ENCODE data around the gene CISH. TPM values are rescaled to one million over a fixed set of nuclear protein-coding genes. Genes with fewer than 3 reads are reported as not detected.

The CISH gene
- total and polyA plus RNA-seq, 10 of the 15 experiments (the other 5 are each of a cell fraction or from before 2014, with no cell fraction given), result 0.21 to 4.4 (median 1.8) TPM

DNA sequence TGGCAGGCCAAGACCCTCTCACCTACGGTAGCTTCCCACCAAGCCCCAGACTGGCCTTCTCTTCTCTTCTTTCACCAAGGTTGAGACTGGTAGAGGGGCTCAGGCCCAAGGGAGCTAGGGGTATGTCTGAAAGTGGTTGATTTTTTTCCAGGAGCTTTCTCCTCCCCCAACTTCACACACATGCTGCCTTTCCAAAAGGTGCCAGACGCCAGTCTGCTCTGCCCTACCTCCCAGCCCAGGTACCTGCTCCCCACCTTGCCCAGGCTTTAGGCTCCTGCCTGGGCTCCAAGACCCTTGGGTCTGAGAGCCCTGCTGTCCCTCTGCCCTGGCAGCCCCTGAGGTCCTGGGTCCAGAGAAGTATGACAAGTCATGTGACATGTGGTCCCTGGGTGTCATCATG is 33.8 kb upstream of the CISH start:
- WGBS (ENCODE audit: insufficient coverage, insufficient replicate concordance, low lambda C conversion rate, missing lambda C conversion rate), result 94% methylated on average over 2 of the region's 2 CpGs

GRCh38 chr3:50644561-50644960 is 33.0 kb upstream of the CISH start:
- no peaks in the 10 kb centered on the region for H3K79me2 ChIP-seq (ENCODE audit: control insufficient read depth, insufficient read depth, low read length)
- no peak for FAIRE-seq
- in situ Hi-C loops (cut with MboI), result no loop called here
- no peak overlapping the region for H3K4me3 ChIP-seq
- H2AFZ ChIP-seq (ENCODE audit: control insufficient read depth, low read depth, low read length), result no peak overlapping the region
- no peaks in the 10 kb centered on the region; the same call in 1 of the 2 replicates for H4K20me1 ChIP-seq (ENCODE audit: control insufficient read depth, insufficient read depth)
- H3K4me1 ChIP-seq (ENCODE audit: control insufficient read depth, insufficient read depth, low read length), result no peaks in the 10 kb centered on the region
- intact Hi-C loops (cut with micrococcal nuclease; ENCODE audit: unreplicated experiment), result no loop called here
- no peaks in the 10 kb centered on the region for H3K9me3 ChIP-seq (replicated peaks; ENCODE audit: control insufficient read depth, insufficient read depth, low read length)
- ATAC-seq, result no peak
- no peak overlapping the region for H3K9ac ChIP-seq (ENCODE audit: control insufficient read depth, insufficient read depth, low read length)
- RAD21 ChIA-PET (ENCODE audit: unreplicated experiment), result no interaction called here
- H3K27me3 ChIP-seq (replicated peaks in 1 of 2; ENCODE audit: control insufficient read depth in 2 of 2, insufficient read depth in 2 of 2, low read length in 1 of 2), result no peaks in the 10 kb centered on the region
- peaks cover 5 to 18% of the 10 kb centered on the region in 2 experiments; a peak in 3 of 4 replicates for H3K36me3 ChIP-seq (ENCODE audit: control insufficient read depth in 2 of 2, insufficient read depth in 2 of 2, low read length in 1 of 2)
- SMC1A ChIA-PET (ENCODE audit: uncharacterized antibody, unreplicated experiment), result no interaction called here
- no TSS peak for BruUV-seq (replicated peaks)
- DNase-seq (ENCODE audit: low read depth, low spot score), result no peak
- no peak overlapping the region for H3K4me2 ChIP-seq (ENCODE audit: control insufficient read depth, insufficient read depth)
- no peak overlapping the region for H3K27ac ChIP-seq (ENCODE audit: control insufficient read depth, insufficient read depth)
- CTCF ChIA-PET, result interaction anchor here (1.1 kb wide), 1 partner anchor 8 kb away, joined by 4 read pairs; no protein-coding TSS in a partner anchor
- POLR2A ChIA-PET, result no interaction called here
- WGBS (ENCODE audit: insufficient coverage, insufficient replicate concordance, low lambda C conversion rate, missing lambda C conversion rate), result 81% methylated on average over 6 of the region's 7 CpGs
- no peak for TF ChIP-seq NKRF (conservative IDR thresholded peaks at IDR 0.05)
- TF ChIP-seq IRF4 (IDR thresholded peaks at IDR 0.05; ENCODE audit: low read depth, low read length), result no peak
- TF ChIP-seq BACH1 (IDR thresholded peaks at IDR 0.05; ENCODE audit: borderline replicate concordance), result no peak
- TF ChIP-seq CEBPZ (IDR thresholded peaks at IDR 0.05; ENCODE audit: low read depth, low read length), result no peak
- no peak for TF ChIP-seq ESRRA (IDR thresholded peaks at IDR 0.05; ENCODE audit: low read length)
- no peak for TF ChIP-seq SRF (IDR thresholded peaks at IDR 0.05; ENCODE audit: low read depth in 2 of 2, low read length in 2 of 2)
- TF ChIP-seq YBX1 (IDR thresholded peaks at IDR 0.05), result no peak
- TF ChIP-seq MYB (IDR thresholded peaks at IDR 0.05; ENCODE audit: borderline replicate concordance, low read depth, low read length), result no peak
- TF ChIP-seq HCFC1 (IDR thresholded peaks at IDR 0.05; ENCODE audit: low read length), result no peak
- TF ChIP-seq, protein P1, sequence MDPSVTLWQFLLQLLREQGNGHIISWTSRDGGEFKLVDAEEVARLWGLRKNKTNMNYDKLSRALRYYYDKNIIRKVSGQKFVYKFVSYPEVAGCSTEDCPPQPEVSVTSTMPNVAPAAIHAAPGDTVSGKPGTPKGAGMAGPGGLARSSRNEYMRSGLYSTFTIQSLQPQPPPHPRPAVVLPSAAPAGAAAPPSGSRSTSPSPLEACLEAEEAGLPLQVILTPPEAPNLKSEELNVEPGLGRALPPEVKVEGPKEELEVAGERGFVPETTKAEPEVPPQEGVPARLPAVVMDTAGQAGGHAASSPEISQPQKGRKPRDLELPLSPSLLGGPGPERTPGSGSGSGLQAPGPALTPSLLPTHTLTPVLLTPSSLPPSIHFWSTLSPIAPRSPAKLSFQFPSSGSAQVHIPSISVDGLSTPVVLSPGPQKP (IDR thresholded peaks at IDR 0.05; ENCODE audit: low read depth, low read length), result no peak
- no peak for TF ChIP-seq ETV6 (conservative IDR thresholded peaks at IDR 0.05 in 1 of 2, IDR thresholded peaks at IDR 0.05 in 1 of 2; ENCODE audit: borderline replicate concordance in 1 of 2, low read depth in 1 of 2)

More for the DNA sequence above, 33.8 kb upstream of the CISH start:
- ATAC-seq (no peak), FAIRE-seq (no peak), DNase-seq (ENCODE audit: low read depth, low spot score) (no peak)
- H3K4me1 ChIP-seq (ENCODE audit: control insufficient read depth, insufficient read depth, low read length), result no peaks in the 10 kb centered on the region
- ChIA-PET CTCF (no interaction called here), SMC1A (ENCODE audit: uncharacterized antibody, unreplicated experiment) (no interaction called here), POLR2A (no interaction called here), RAD21 (ENCODE audit: unreplicated experiment) (no interaction called here)
- no TSS peak for BruUV-seq (replicated peaks)
- intact Hi-C loops (cut with micrococcal nuclease; ENCODE audit: unreplicated experiment) (no loop called here), in situ Hi-C loops (cut with MboI) (no loop called here)
- peaks cover 5 to 18% of the 10 kb centered on the region in 2 experiments; a peak in 3 of 4 replicates for H3K36me3 ChIP-seq (ENCODE audit: control insufficient read depth in 2 of 2, insufficient read depth in 2 of 2, low read length in 1 of 2)
- H3K4me2 ChIP-seq (ENCODE audit: control insufficient read depth, insufficient read depth), result no peak overlapping the region
- no peaks in the 10 kb centered on the region for H3K27me3 ChIP-seq (replicated peaks in 1 of 2; ENCODE audit: control insufficient read depth in 2 of 2, insufficient read depth in 2 of 2, low read length in 1 of 2)
- no peaks in the 10 kb centered on the region for H3K9me3 ChIP-seq (replicated peaks; ENCODE audit: control insufficient read depth, insufficient read depth, low read length)
- TF ChIP-seq MTA2 (IDR thresholded peaks at IDR 0.05; ENCODE audit: low read depth), result no peak
- no peaks in the 10 kb centered on the region; the same call in 1 of the 2 replicates for H4K20me1 ChIP-seq (ENCODE audit: control insufficient read depth, insufficient read depth)
- H3K27ac ChIP-seq (ENCODE audit: control insufficient read depth, insufficient read depth), result no peak overlapping the region
- H3K9ac ChIP-seq (ENCODE audit: control insufficient read depth, insufficient read depth, low read length), result no peak overlapping the region
- H3K4me3 ChIP-seq, result no peak overlapping the region
- H3K79me2 ChIP-seq (ENCODE audit: control insufficient read depth, insufficient read depth, low read length), result no peaks in the 10 kb centered on the region
- H2AFZ ChIP-seq (ENCODE audit: control insufficient read depth, low read depth, low read length), result no peak overlapping the region

Data from GM12878 (cell line).